ENCODE results near the gene SYPL2.

GRCh38 chr1:109482242-109482641 lies 15.9 kb downstream of the SYPL2 start:
- no peak for TF ChIP-seq TSHZ2 (CRISPR knock-in tag; IDR thresholded peaks at IDR 0.05)
- TF ChIP-seq GLIS3 (CRISPR knock-in tag; IDR thresholded peaks at IDR 0.05): no peak
- TF ChIP-seq ZFP30 (CRISPR knock-in tag; IDR thresholded peaks at IDR 0.05): no peak
- TF ChIP-seq ZFP3 (CRISPR knock-in tag; IDR thresholded peaks at IDR 0.05): no peak
- no peak for TF ChIP-seq SNAI2 (CRISPR knock-in tag; IDR thresholded peaks at IDR 0.05)
- TF ChIP-seq ZNF70 (CRISPR knock-in tag; IDR thresholded peaks at IDR 0.05): no peak
